SH-SY5Y (cell line): ENCODE data around the gene IRX5.

Source experiments
- GATA2 ChIP-seq: IDR thresholded peaks from 2 replicates; pipeline ENCODE4 v1.6.1; 2011; ENCODE audit warnings: mild to moderate bottlenecking, low read depth, low read length
- GATA3 ChIP-seq: IDR thresholded peaks from 2 replicates; pipeline ENCODE4 v1.6.1; 2011; ENCODE audit warnings: low read depth, mild to moderate bottlenecking, low read length, moderate library complexity

- TF ChIP-seq GATA3 (no peak), GATA2 (no peak)
These were observed 25.1 kb downstream of the IRX5 start for GRCh38 chr16:54955757-54956156.
